RWPE1 (cell line): ENCODE results near the gene MDC1.
"Not testable (repeated sequence)": the region's sequence is repeated elsewhere in the genome, so short reads cannot be mapped to it uniquely, and the experiment has no call there.

Experiments used
- CTCF ChIA-PET: fragments of 350-600 bp; sonication (Branson Sonifier 250); formaldehyde crosslinking; extraction: SDS; loops from one replicate; lab custom pipeline; 2021; lab: Yijun Ruan, JAX
- POLR2A ChIA-PET: fragments of 400-600 bp; formaldehyde crosslinking; extraction: SDS; loops from one replicate; lab custom pipeline; 2020; ENCODE audit warnings: antibody characterized with exemption; ENCODE audit not compliant: low non-redundant PET; lab: Yijun Ruan, JAX
- DNase-seq: peaks from one replicate; pipeline ENCODE4 v3.0.0; 2012; ENCODE audit warnings: low spot score
- H3K27ac ChIP-seq: fragments of 450-650 bp; 2 replicates; pipeline ENCODE4 v1.5.1; 2017
- CTCF ChIP-seq: fragments of 450-650 bp; conservative IDR thresholded peaks from 2 replicates; pipeline ENCODE4 v1.5.1; 2017; ENCODE audit warnings: low read depth, mild to moderate bottlenecking

The MDC1 gene

GRCh38 chr6:30724906-30725667 lies 8.0 kb upstream of the MDC1 start:
- CTCF ChIA-PET = interaction anchor here (0.7 kb wide), 1 partner anchor 8 kb away, joined by 4 read pairs; the partner anchor contains the start of gene MDC1
- no peak overlapping the region for H3K27ac ChIP-seq

GRCh38 chr6:30723843-30724741 lies 7.0 kb upstream of the MDC1 start:
- not testable (repeated sequence) for DNase-seq
- ChIA-PET POLR2A (interaction anchor here (0.6 to 0.8 kb wide), 2 partner anchors 115 to 175 kb away, joined by 3 to 5 read pairs; no protein-coding TSS in a partner anchor), CTCF (interaction anchor here (1.0 to 3.3 kb wide), 2 partner anchors 37 to 44 kb away, joined by 6 to 31 read pairs; no protein-coding TSS in a partner anchor)
- peak overlapping the region; percentile 71 for H3K27ac ChIP-seq

More at GRCh38 chr6:30724906-30725667, 8.0 kb upstream of the MDC1 start:
- POLR2A ChIA-PET = interaction anchor here (0.6 to 0.8 kb wide), 2 partner anchors 114 to 176 kb away, joined by 3 to 5 read pairs; no protein-coding TSS in a partner anchor
- TF ChIP-seq CTCF = no peak
- DNase-seq = no peak

- H3K27ac ChIP-seq = peak overlapping the region; percentile 71
- POLR2A ChIA-PET, DNase-seq: not testable (repeated sequence)
- CTCF ChIA-PET = interaction anchor here (0.6 to 3.3 kb wide), 12 partner anchors 7 to 186 kb away, joined by 3 to 31 read pairs (median 4); no protein-coding TSS in a partner anchor
These were observed 6.2 kb upstream of the MDC1 start for GRCh38 chr6:30723159-30723842.

- peak; percentile 53 for DNase-seq
These were observed 5.4 kb upstream of the MDC1 start for GRCh38 chr6:30722280-30723112.

GRCh38 chr6:30722025-30722279 lies 4.9 kb upstream of the MDC1 start:
- peak overlapping the region; percentile 99 for H3K27ac ChIP-seq
- POLR2A ChIA-PET = interaction anchor here (0.8 to 1.4 kb wide), 3 partner anchors 31 to 49 kb away, joined by 3 to 4 read pairs (median 3); partner anchors contain the start of genes DHX16 and NRM
- CTCF ChIA-PET = interaction anchor here (0.6 to 3.3 kb wide), 16 partner anchors 8 to 375 kb away, joined by 3 to 31 read pairs (median 5); partner anchors contain the start of gene DHX16
- not testable (repeated sequence) for DNase-seq

More at GRCh38 chr6:30722280-30723112, 5.4 kb upstream of the MDC1 start:
- TF ChIP-seq CTCF = peak; percentile 95
- ChIA-PET POLR2A (interaction anchor here (0.8 to 1.4 kb wide), 3 partner anchors 32 to 50 kb away, joined by 3 to 4 read pairs (median 3); partner anchors contain the start of genes DHX16 and NRM), CTCF (interaction anchor here (0.6 to 3.3 kb wide), 18 partner anchors 8 to 185 kb away, joined by 3 to 31 read pairs (median 5); partner anchors contain the start of gene DHX16)
- H3K27ac ChIP-seq = peak overlapping the region; percentile 99

- peak; percentile 76 for DNase-seq
- ChIA-PET CTCF (interaction anchor here (0.6 to 3.3 kb wide), 13 partner anchors 9 to 375 kb away, joined by 3 to 31 read pairs (median 5); partner anchors contain the start of gene DHX16), POLR2A (interaction anchor here (0.8 to 1.4 kb wide), 4 partner anchors 31 to 49 kb away, joined by 3 to 4 read pairs (median 3); partner anchors contain the start of genes DHX16 and NRM)
- H3K27ac ChIP-seq = peak overlapping the region; percentile 99
- peak; percentile 35 for TF ChIP-seq CTCF
These were observed 4.3 kb upstream of the MDC1 start for GRCh38 chr6:30721198-30722024.
